GM19397 (cell line): Measurements from ENCODE around the gene ZNF680.
"Not testable (repeated sequence)": the region's sequence is repeated elsewhere in the genome, so short reads cannot be mapped to it uniquely, and the experiment has no call there.

ENCODE experiments used
- ATAC-seq: cut with Tn5 transposase; IDR thresholded peaks from one replicate; pipeline ENCODE4 v1.9.1; 2021; ENCODE audit warnings: mild to moderate bottlenecking, moderate library complexity; ENCODE audit not compliant: unreplicated experiment

The ZNF680 gene

DNA sequence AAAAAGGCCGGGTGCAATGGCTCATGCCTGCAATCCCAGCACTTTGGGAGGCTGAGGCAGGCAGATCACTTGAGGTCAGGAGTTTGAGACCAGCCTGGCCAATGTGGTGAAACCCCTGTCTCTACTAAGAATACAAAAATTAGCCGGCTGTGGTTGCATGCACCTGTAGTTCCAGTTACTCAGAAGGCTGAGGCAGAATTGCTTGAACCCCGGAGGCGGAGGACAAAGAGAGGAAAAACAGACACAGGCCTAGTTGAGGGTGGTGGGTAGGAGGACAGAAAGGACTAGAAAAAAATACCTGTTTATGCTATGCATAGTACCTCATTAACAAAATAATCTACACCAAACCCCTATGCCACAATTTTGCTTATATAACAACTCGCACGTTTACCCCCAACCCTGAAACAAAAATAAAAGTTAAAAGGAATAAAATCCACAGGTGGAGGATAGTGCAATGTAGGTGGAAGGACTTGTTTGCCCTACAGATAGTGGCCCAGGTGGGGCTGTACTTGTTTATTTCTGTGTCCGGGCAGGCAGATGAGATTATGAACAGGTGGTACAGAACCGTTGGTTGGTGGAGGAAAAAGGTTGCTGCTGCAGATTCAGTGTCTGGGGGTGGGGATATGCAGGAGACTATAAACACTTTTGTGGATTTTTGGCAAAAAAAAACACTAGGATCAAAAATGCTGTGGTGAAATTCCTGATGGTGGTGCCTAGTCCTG, 5.1 kb downstream of the ZNF680 start:
- no peak for ATAC-seq

DNA sequence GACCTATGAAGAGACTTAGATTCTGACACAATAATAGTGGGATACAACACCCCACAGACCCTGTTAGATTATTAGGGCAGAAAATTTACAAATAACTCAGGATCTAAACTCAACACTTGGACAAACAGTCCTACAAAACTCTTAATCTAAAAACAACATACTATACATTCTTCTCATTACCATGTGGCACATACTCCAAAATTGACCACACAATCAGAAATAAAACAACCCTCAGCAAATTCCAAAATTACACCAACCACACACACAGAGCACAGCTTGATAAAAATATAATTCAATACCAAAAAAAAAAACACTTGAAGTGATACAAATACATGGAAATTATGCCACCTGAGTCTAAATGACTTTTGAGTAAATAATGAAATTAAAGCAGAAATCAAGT, 7.8 kb downstream of the ZNF680 start:
- no peak for ATAC-seq

- not testable (repeated sequence) for ATAC-seq
Observed at GRCh38 chr7:64554188-64554587, 8.7 kb downstream of the ZNF680 start.

- no peak for ATAC-seq
Observed at GRCh38 chr7:64551375-64552142, 11.3 kb downstream of the ZNF680 start.

GRCh38 chr7:64544010-64544409, 18.9 kb downstream of the ZNF680 start:
- ATAC-seq, result no peak

DNA sequence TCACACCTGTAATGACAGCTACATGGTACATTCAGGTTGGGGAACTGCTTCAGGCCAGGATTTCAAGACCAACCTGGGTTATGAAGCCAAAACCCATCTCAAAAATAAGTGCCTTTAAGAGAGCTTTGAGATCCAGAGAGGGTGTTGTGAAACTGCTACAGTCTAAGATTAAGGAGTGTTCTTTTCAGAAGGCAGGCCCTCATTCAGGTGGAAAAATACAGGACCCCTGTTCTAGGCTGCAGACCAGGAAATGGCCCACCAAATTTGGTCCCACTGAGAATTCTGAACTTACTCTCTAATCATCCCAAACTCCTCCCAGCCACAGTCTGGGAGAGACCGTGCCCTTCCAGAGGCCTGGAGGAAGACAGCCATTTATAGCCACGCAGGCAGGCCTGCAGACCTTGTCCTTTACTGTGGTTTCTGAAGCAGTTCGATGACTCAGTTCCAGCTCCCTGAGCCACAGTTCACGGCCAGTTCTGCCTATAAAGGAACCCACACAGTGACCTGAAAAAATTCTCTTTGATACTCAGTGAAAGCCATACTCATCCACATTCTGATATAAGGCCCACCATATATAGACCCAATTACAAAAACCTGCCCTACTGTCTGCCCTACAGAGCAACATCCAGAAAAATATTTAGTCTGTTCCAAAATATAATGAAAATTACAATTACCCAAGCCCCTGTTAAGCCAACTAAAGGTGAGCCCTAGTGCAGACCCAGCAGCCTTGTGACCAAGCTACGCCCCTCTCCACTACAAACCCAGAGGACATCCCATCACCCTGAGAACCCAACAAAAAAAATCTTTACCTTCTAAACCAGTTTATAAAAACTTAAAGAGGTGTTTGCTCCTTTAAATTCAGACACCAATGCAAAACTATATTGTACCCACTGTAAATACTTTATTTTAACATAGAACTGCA, 21.2 kb downstream of the ZNF680 start:
- ATAC-seq, result no peak

DNA sequence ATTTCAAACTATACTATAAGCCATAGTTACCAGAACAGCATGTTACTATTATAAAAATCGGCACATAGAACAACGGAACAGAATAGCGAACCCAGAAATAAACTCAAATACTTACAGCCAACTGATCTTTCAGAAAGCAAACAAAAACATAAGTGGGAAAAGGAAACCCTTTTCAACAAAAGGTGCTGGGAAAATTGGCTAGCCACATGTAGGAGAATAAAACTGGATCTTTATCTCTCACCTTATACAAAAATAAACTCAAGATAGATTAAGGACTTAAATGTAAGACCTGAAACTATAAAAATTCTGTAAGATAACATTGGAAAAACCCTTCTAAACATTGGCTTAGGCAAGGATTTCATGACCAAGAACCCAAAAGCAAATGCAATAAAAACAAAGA, 29.1 kb downstream of the ZNF680 start:
- ATAC-seq, result no peak

- no peak for ATAC-seq
Observed at GRCh38 chr7:64528770-64529169, 34.1 kb downstream of the ZNF680 start.

DNA sequence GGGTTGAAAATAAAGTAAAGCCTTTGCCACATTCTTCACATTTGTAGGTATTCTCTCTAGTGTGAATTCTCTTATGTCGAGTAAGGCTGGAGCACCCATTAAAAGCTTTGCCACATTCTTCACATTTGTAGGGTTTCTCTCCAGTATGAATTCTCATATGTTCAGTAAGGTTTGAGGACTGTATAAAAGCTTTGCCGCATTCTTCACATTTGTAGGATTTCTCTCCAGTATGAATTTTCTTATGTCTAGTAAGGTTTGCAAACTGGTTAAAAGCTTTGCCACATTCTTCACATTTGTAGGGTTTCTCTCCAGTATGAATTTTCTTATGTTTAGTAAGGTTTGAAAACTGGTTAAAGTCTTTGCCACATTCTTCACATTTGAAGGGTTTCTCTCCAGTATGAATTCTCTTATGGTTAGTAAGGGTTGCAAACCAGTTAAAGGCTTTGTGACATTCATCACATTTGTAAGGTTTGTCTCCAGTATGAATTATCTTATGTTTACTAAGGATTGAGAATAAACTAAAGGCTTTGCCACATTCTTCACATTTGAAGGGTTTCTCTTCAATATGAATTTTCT, 41.4 kb downstream of the ZNF680 start:
- no peak for ATAC-seq

GRCh38 chr7:64516451-64516850, 46.4 kb downstream of the ZNF680 start:
- no peak for ATAC-seq

DNA sequence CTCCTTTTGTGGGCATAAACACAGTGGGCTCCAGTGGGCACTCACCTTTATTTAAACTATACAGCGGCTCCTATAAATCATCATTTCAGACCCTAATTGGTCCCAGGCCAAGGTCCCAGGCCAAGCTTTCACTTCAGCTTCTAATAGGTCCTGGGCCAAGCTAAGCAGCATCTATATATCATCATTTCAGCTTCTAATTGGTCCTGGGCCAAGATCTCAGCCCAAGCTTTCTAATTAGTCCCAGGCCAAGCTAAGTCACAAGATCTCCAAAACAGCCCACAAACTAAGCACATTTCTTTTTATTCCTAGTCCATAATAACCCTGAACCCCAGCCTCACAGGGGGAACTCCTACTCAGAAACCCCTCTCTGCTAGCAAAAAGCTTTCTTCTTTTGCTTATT, 47.1 kb downstream of the ZNF680 start:
- no peak for ATAC-seq

- ATAC-seq, result no peak
Observed at GRCh38 chr7:64515330-64515729, 47.5 kb downstream of the ZNF680 start.

DNA sequence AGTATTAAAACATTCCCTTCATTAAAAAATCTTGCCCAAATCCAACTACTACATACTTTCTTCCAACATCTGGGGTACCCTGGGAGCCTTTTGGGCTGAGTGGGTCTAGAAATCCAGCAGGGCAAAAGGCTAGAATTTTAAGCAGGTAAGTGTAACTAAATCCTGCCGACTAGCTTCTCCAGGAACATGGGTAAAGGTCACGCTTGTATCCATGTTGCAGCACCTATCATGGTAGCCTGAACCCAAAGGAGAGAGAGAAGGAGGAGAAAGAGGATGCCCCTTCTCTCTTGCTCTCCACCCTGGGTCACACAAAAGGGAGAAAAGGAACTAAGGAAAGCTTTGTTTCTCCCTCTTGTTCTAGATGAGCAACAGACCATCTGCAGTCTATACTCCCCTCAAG, 53.3 kb downstream of the ZNF680 start:
- ATAC-seq, result no peak

GRCh38 chr7:64504581-64505120, 58.2 kb downstream of the ZNF680 start:
- no peak for ATAC-seq

DNA sequence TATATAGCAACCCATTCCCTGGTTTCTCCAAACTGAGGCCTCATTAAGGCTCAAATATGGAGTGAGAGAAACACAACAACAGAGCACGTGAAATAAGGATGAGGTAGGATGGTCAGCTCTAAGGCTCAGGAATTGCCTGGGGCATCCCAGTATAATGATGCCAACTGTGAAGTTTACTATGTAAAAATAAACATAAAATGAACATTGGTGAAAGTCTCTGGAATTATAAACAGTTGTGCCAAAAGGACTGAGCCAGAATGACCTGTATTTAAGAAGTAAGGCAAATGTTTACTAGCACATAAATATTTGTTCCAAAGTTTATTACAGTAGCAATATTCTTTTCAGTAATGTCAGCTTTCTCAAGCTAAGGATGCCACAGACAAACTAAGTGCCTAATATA, 64.6 kb downstream of the ZNF680 start:
- no peak for ATAC-seq

GRCh38 chr7:64494912-64495461, 67.9 kb downstream of the ZNF680 start:
- ATAC-seq, result no peak

- ATAC-seq, result no peak
Observed at GRCh38 chr7:64485623-64486022, 77.2 kb downstream of the ZNF680 start.
